Loucy (cell line): ENCODE measurements around the gene FARP1.

Experiments
- CTCF ChIP-seq: fragments of 200-600 bp; sonication (generic); conservative IDR thresholded peaks from 2 replicates; pipeline ENCODE4 v1.5.1; 2014; ENCODE audit warnings: mild to moderate bottlenecking, antibody characterized with exemption, low read length
- EZH2phosphoT487 ChIP-seq: fragments of 200-600 bp; IDR thresholded peaks from 2 replicates; pipeline ENCODE4 v1.6.1; 2018; ENCODE audit warnings: antibody characterized with exemption, mild to moderate bottlenecking, moderate library complexity, borderline replicate concordance

DNA sequence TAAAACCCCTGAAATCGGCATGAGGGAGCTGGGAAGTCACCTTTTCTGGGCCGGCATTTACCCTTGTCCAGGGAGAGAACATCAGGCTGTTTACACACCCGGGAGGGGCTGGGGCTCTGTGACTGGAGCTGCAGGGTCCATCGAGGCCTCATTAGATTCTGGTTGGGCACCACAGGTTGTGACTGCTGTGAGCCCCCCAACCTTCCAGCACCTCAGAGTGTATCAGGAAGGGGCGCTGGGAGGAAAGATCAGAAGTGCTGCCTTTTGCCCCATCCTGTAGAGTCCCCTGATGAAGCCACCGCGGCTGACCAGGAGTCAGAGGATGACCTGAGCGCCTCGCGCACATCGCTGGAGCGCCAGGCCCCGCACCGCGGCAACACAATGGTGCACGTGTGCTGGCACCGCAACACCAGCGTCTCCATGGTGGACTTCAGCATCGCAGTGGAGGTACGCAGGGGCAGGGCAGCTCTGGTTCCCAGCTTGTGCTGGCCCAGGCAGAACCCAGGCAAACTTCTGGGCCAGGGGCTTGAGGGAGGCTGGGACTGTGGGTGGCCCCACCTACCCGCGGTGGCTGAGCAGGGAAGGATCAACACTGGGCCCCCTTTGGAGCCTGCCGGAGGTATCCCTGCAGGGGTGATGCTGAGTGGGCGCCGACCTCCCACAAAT lies 297.6 kb downstream of the FARP1 start:
- TF ChIP-seq CTCF = no peak
- no peak for TF ChIP-seq EZH2phosphoT487
